ENCODE measurements around the gene SELENOF.

DNA sequence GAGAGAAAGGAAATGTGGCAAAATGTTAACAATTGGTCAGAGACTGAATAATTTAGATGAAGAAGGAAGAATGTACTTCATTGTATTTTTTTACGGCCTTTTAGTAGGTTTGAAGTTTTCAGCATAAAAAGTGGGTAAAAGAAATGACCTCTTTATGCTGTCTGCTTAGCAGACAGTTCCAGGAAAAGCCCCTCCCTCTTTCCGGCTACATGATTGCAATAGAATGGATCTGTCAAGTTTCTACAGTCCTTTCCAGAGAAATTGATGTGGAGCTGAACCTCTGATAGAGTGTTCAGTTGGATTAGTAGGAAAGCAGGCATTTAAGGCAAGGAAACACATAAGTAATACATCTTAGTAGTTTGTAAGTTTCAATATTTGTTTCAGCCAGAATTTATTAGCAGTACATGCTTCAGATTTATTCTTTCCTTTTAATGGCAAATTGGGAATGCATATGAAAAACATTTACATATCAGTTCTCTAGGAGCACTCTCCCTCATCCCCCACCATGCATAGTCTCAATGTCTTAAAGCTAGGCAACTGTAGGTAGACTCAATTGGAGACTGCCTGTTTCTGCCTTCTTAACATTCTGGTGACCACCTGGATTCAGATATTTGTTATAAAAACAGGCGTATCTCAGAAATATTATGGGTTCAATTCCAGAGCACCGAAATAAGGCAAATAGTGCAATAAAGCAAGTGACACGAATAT is 36.9 kb upstream of the SELENOF start:
- TF ChIP-seq, protein P1, sequence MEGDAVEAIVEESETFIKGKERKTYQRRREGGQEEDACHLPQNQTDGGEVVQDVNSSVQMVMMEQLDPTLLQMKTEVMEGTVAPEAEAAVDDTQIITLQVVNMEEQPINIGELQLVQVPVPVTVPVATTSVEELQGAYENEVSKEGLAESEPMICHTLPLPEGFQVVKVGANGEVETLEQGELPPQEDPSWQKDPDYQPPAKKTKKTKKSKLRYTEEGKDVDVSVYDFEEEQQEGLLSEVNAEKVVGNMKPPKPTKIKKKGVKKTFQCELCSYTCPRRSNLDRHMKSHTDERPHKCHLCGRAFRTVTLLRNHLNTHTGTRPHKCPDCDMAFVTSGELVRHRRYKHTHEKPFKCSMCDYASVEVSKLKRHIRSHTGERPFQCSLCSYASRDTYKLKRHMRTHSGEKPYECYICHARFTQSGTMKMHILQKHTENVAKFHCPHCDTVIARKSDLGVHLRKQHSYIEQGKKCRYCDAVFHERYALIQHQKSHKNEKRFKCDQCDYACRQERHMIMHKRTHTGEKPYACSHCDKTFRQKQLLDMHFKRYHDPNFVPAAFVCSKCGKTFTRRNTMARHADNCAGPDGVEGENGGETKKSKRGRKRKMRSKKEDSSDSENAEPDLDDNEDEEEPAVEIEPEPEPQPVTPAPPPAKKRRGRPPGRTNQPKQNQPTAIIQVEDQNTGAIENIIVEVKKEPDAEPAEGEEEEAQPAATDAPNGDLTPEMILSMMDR (IDR thresholded peaks at IDR 0.05; ENCODE audit: low read length): no peak
- no peak for TF ChIP-seq EZH2 (IDR thresholded peaks at IDR 0.05; ENCODE audit: borderline replicate concordance, low read length)

All from OCI-LY1 (cell line).